ENCODE data around the gene SLC17A5.
"Not testable (repeated sequence)": the region's sequence is repeated elsewhere in the genome, so short reads cannot be mapped to it uniquely, and the experiment has no call there.

Gene SLC17A5

GRCh38 chr6:73564578-73565345 is 89.0 kb downstream of the SLC17A5 start:
- DNase-seq, result no peak

- no peak for DNase-seq
Observed at GRCh38 chr6:73562558-73562957, 91.2 kb downstream of the SLC17A5 start.

- no peak for DNase-seq
Observed at GRCh38 chr6:73560853-73561407, 92.9 kb downstream of the SLC17A5 start.

- DNase-seq, result no peak
Observed at GRCh38 chr6:73560182-73560732, 93.5 kb downstream of the SLC17A5 start.

GRCh38 chr6:73559399-73559794 is 94.4 kb downstream of the SLC17A5 start:
- DNase-seq, result not testable (repeated sequence)

GRCh38 chr6:73558624-73559398 is 95.0 kb downstream of the SLC17A5 start:
- DNase-seq, result no peak

- no peak for DNase-seq
Observed at GRCh38 chr6:73556836-73557235, 97.0 kb downstream of the SLC17A5 start.

- not testable (repeated sequence) for DNase-seq
Observed at GRCh38 chr6:73555380-73555949, 98.3 kb downstream of the SLC17A5 start.

- DNase-seq, result not testable (repeated sequence)
Observed at GRCh38 chr6:73551115-73551514, 102.7 kb downstream of the SLC17A5 start.

GRCh38 chr6:73548458-73549446 is 105.0 kb downstream of the SLC17A5 start:
- DNase-seq, result no peak

GRCh38 chr6:73547036-73547435 is 106.8 kb downstream of the SLC17A5 start:
- no peak for DNase-seq

All from CD4-positive, alpha-beta T cell treated with Interleukin-17A for 4 hours (primary cell).